GM23248 (cell line): ENCODE measurements around the gene IL4.

Source experiments
- EZH2 ChIP-seq: fragments of 200-600 bp; sonication (generic); IDR thresholded peaks from 2 replicates; pipeline ENCODE4 v1.6.1; 2018; ENCODE audit warnings: antibody characterized with exemption, mild to moderate bottlenecking; ENCODE audit not compliant: insufficient read depth, poor library complexity, severe bottlenecking
- EZH2phosphoT487 ChIP-seq: fragments of 200-600 bp; sonication (generic); IDR thresholded peaks from 2 replicates; pipeline ENCODE4 v1.6.1; 2018; ENCODE audit warnings: antibody characterized with exemption, moderate library complexity, mild to moderate bottlenecking, low read depth; ENCODE audit not compliant: insufficient read depth

DNA sequence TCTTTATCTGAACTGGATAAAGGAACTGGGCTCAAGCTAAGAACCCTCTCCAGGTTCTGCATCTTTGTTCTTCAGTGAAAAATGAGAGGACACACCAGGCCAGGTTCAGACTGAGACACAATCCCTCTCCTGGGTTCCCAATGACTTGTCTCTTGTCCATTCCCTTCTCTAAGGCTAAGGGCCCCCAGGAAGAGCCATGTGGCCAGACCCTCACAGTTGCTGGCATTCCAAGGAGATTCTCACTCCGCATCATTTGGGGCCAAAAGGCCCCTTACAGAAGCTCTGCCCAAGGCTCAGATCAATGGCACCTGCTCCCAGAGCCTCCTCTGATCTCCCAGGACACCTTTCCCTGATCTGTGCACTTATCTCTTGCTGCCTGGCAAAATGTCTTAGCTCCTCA is 4.9 kb downstream of the IL4 start:
- TF ChIP-seq EZH2 (no peak), EZH2phosphoT487 (no peak)
